Measurements from ENCODE around the gene CEP57L1.

The CEP57L1 gene

GRCh38 chr6:109095036-109095834, at the start of gene CEP57L1:
TSS of gene CEP57L1 (plus strand) at chr6:109095507. CDS start at chr6:109145222, 49,715 bp downstream.
- no peaks in the 10 kb centered on the region for H3K27me3 ChIP-seq (replicated peaks; ENCODE audit: insufficient read depth, low read length)
- peak within 1 kb of the TSS; percentile 78 for H2AFZ ChIP-seq (ENCODE audit: low read length)
- H3K9me2 ChIP-seq (replicated peaks; ENCODE audit: insufficient read depth, low read length) = no peaks in the 10 kb centered on the region
- peaks cover 84% of the 10 kb centered on the region for H3K79me2 ChIP-seq (ENCODE audit: low read length)
- no peaks in the 10 kb centered on the region for H3K36me3 ChIP-seq (replicated peaks; ENCODE audit: insufficient read depth, low read length)
- peak within 1 kb of the TSS; percentile 86 for H3K4me2 ChIP-seq (ENCODE audit: low read depth, low read length)
- H4K20me1 ChIP-seq (ENCODE audit: insufficient read depth, low read length) = no peaks in the 10 kb centered on the region
- H3F3A ChIP-seq (ENCODE audit: insufficient read depth, low read length) = peaks cover 8% of the 10 kb centered on the region; the same call in 1 of the 2 replicates
- H3K4me1 ChIP-seq (ENCODE audit: low read length) = peaks cover 12% of the 10 kb centered on the region; the same call in 1 of the 2 replicates
- H3K9me3 ChIP-seq (replicated peaks; ENCODE audit: insufficient read depth, low read length) = no peaks in the 10 kb centered on the region
- peak; percentile 97 for DNase-seq
- H3K4me3 ChIP-seq (ENCODE audit: low read length) = peak within 1 kb of the TSS; percentile 86
- peak within 1 kb of the TSS; percentile 81 for H3K9ac ChIP-seq (ENCODE audit: low read length)
- H3K27ac ChIP-seq (ENCODE audit: low read length) = peak within 1 kb of the TSS; percentile 96
- TF ChIP-seq EZH2 (optimal IDR thresholded peaks at IDR 0.05; ENCODE audit: low read depth, low read length) = no peak
- peak; percentile 31; the same call in 1 of the 2 replicates for TF ChIP-seq CTCF (IDR thresholded peaks at IDR 0.05; ENCODE audit: low read length)

- Histone ChIP-seq H3K79me2 (ENCODE audit: low read length) (peaks cover 69% of the 10 kb centered on the region), H4K20me1 (ENCODE audit: insufficient read depth, low read length) (no peaks in the 10 kb centered on the region), H3K27me3 (replicated peaks; ENCODE audit: insufficient read depth, low read length) (peaks cover 3% of the 10 kb centered on the region; the same call in 1 of the 2 replicates), H3K36me3 (replicated peaks; ENCODE audit: insufficient read depth, low read length) (no peaks in the 10 kb centered on the region), H3K4me1 (ENCODE audit: low read length) (peaks cover 40% of the 10 kb centered on the region), H3K4me2 (ENCODE audit: low read depth, low read length) (0 out of 2 replicates have a peak overlapping the region, but pooled peaks have one; percentile 1), H3K9me3 (replicated peaks; ENCODE audit: insufficient read depth, low read length) (no peaks in the 10 kb centered on the region), H3K9me2 (replicated peaks; ENCODE audit: insufficient read depth, low read length) (no peaks in the 10 kb centered on the region), H2AFZ (ENCODE audit: low read length) (no peak overlapping the region), H3K27ac (ENCODE audit: low read length) (no peak overlapping the region), H3K4me3 (ENCODE audit: low read length) (no peak overlapping the region), H3F3A (ENCODE audit: insufficient read depth, low read length) (no peaks in the 10 kb centered on the region; the same call in 1 of the 2 replicates), H3K9ac (ENCODE audit: low read length) (no peak overlapping the region)
- no peak for TF ChIP-seq CTCF (IDR thresholded peaks at IDR 0.05; ENCODE audit: low read length)
- no peak for TF ChIP-seq EZH2phosphoT487 (IDR thresholded peaks at IDR 0.05; ENCODE audit: low read length)
- TF ChIP-seq EZH2 (optimal IDR thresholded peaks at IDR 0.05; ENCODE audit: low read depth, low read length) = no peak
- peak; percentile 58 for DNase-seq
Measured at GRCh38 chr6:109048176-109048575, 47.1 kb upstream of the CEP57L1 start.

GRCh38 chr6:109048670-109049415, 46.5 kb upstream of the CEP57L1 start:
- H3K4me3 ChIP-seq (ENCODE audit: low read length) = no peak overlapping the region
- no peak overlapping the region for H3K9ac ChIP-seq (ENCODE audit: low read length)
- H4K20me1 ChIP-seq (ENCODE audit: insufficient read depth, low read length) = no peaks in the 10 kb centered on the region
- H3K79me2 ChIP-seq (ENCODE audit: low read length) = peaks cover 69% of the 10 kb centered on the region
- no peaks in the 10 kb centered on the region for H3K9me3 ChIP-seq (replicated peaks; ENCODE audit: insufficient read depth, low read length)
- no peak for TF ChIP-seq EZH2phosphoT487 (IDR thresholded peaks at IDR 0.05; ENCODE audit: low read length)
- TF ChIP-seq CTCF (IDR thresholded peaks at IDR 0.05; ENCODE audit: low read length) = no peak
- no peak for TF ChIP-seq EZH2 (optimal IDR thresholded peaks at IDR 0.05; ENCODE audit: low read depth, low read length)
- 0 out of 2 replicates have a peak overlapping the region, but pooled peaks have one; percentile 1 for H3K4me2 ChIP-seq (ENCODE audit: low read depth, low read length)
- no peaks in the 10 kb centered on the region for H3K36me3 ChIP-seq (replicated peaks; ENCODE audit: insufficient read depth, low read length)
- peaks cover 46% of the 10 kb centered on the region for H3K4me1 ChIP-seq (ENCODE audit: low read length)
- no peak overlapping the region for H2AFZ ChIP-seq (ENCODE audit: low read length)
- H3K27me3 ChIP-seq (replicated peaks; ENCODE audit: insufficient read depth, low read length) = peaks cover 3% of the 10 kb centered on the region; the same call in 1 of the 2 replicates
- DNase-seq = no peak
- no peaks in the 10 kb centered on the region; the same call in 1 of the 2 replicates for H3F3A ChIP-seq (ENCODE audit: insufficient read depth, low read length)
- no peaks in the 10 kb centered on the region for H3K9me2 ChIP-seq (replicated peaks; ENCODE audit: insufficient read depth, low read length)
- H3K27ac ChIP-seq (ENCODE audit: low read length) = no peak overlapping the region
